C4-2B (cell line): ENCODE results near the gene TIMD4.

ENCODE experiments used
- ZFX ChIP-seq: fragments of 450-650 bp; IDR thresholded peaks from 2 replicates; pipeline ENCODE4 v1.6.1; 2017
- TF ChIP-seq, protein P1 (sequence below): fragments of 450-650 bp; conservative IDR thresholded peaks from 2 replicates; pipeline ENCODE4 v1.5.1; 2017; ENCODE audit warnings: mild to moderate bottlenecking

DNA sequence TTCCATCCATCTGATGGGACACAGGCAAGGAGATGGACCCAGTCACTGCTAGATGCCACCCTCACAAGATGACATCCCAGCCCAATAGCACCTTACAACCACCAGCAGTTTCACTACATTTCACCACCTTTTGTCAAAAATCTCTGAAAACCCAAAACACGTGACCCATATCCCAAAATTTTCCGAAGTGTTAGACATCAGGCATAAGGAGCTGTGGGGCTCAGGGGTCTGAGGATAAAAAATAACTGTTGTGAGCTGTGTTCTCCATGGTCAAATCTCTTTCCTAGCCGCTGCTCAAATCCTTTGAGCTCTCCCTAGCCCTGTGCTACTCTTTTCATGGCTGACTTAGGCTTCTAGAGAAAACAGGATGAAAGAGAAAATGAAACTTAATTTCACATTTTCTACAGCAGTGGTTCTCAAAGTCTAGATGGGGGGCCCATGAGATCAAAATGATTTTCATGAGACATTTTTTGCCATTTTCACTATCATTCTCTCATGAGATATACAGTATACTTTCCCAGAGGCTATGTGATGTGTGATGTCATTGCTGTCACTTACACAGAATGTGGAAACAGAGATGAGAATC is 40.7 kb downstream of the TIMD4 start:
- TF ChIP-seq, protein P1, sequence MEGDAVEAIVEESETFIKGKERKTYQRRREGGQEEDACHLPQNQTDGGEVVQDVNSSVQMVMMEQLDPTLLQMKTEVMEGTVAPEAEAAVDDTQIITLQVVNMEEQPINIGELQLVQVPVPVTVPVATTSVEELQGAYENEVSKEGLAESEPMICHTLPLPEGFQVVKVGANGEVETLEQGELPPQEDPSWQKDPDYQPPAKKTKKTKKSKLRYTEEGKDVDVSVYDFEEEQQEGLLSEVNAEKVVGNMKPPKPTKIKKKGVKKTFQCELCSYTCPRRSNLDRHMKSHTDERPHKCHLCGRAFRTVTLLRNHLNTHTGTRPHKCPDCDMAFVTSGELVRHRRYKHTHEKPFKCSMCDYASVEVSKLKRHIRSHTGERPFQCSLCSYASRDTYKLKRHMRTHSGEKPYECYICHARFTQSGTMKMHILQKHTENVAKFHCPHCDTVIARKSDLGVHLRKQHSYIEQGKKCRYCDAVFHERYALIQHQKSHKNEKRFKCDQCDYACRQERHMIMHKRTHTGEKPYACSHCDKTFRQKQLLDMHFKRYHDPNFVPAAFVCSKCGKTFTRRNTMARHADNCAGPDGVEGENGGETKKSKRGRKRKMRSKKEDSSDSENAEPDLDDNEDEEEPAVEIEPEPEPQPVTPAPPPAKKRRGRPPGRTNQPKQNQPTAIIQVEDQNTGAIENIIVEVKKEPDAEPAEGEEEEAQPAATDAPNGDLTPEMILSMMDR, result no peak
- no peak for TF ChIP-seq ZFX
